ENCODE measurements around the gene DMXL2.

DNA sequence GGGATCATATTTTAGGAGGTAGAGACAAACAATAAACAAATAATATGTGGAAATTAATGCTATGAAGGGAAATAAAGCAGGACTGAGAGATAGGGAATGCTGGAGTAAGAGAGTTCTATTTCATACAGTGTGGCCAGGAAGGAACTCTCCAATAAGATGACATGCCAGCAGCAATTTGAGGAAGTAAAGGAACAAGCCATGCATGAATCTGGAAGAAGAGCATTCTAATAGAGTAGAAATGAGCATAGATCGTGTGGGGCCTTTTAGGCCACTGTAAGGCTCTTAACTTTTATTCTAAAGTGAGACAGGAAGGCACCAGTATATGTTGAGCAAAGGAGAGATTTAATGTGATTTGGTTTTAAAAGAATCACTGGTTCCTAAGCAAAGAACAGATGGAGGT is 126.3 kb downstream of the DMXL2 start:
- no peak for TF ChIP-seq CTCF (IDR thresholded peaks at IDR 0.05)
- no peak for TF ChIP-seq POLR2AphosphoS5 (IDR thresholded peaks at IDR 0.05; ENCODE audit: low read depth, low read length)
- no peak for TF ChIP-seq REST (IDR thresholded peaks at IDR 0.05; ENCODE audit: insufficient read depth in 1 of 2, low read depth in 2 of 2, low read length in 1 of 2)

Measured in Panc1 (cell line).